Measurements from ENCODE around the gene VAT1L.

The VAT1L gene

GRCh38 chr16:77805398-77805797 is 17.0 kb downstream of the VAT1L start:
- no peak for DNase-seq (ENCODE audit: low read depth)
- no peak for TF ChIP-seq CTCF (conservative IDR thresholded peaks at IDR 0.05; ENCODE audit: low read depth, low read length)
- no peak overlapping the region for H3K4me3 ChIP-seq (ENCODE audit: low read depth, low read length)

- TF ChIP-seq CTCF (conservative IDR thresholded peaks at IDR 0.05; ENCODE audit: low read depth, low read length) = no peak
- DNase-seq (ENCODE audit: low read depth) = no peak
- H3K4me3 ChIP-seq (ENCODE audit: low read depth, low read length) = no peak overlapping the region
Observed at GRCh38 chr16:77807021-77807420, 18.7 kb downstream of the VAT1L start.

GRCh38 chr16:77812856-77813500 is 24.6 kb downstream of the VAT1L start:
- no peak overlapping the region for H3K4me3 ChIP-seq (ENCODE audit: low read depth, low read length)
- DNase-seq (ENCODE audit: low read depth) = no peak
- TF ChIP-seq CTCF (conservative IDR thresholded peaks at IDR 0.05; ENCODE audit: low read depth, low read length) = no peak

DNA sequence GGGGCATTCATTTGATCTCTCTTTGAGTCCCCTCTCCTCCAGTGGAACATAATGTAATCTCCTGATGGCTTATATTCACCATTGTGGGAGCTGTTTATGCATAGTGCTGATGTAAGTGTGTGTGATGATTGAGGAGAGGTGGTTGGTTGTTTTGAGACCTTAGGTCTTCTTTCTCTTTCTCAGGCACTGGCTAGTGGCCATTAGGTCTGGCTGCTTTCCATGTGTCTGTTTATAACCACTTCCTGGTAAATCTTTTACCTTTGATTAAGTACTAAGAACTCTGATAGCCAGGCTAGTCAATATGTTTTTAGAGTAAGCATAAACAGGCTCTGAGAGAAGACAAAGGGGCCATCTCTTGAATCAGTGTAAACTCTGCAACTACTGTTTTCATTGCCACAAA is 27.9 kb downstream of the VAT1L start:
- no peak overlapping the region for H3K4me3 ChIP-seq (ENCODE audit: low read depth, low read length)

DNA sequence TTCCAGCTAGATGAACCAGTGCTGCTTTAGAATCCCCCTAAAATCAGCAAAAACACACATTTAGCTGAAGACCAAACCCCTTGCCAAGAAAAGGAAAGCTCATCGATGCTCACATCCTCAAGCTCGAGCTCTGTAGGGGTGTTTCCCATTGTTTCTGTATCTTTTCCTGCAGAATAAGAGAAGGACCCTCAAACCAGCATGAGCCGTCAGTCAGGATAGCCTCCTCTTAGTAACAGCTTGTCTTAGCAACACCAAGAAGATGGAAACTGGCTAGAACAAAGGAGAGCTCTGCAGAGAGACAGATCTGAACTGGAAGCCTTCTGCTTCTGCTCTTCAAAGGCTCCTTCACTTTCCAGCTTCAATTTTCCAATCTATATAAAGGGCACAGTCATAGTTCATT is 32.0 kb downstream of the VAT1L start:
- DNase-seq (ENCODE audit: low read depth) = no peak
- no peak for TF ChIP-seq CTCF (conservative IDR thresholded peaks at IDR 0.05; ENCODE audit: low read depth, low read length)
- no peak overlapping the region for H3K4me3 ChIP-seq (ENCODE audit: low read depth, low read length)

More for the DNA sequence above, 27.9 kb downstream of the VAT1L start:
- no peak for TF ChIP-seq CTCF (conservative IDR thresholded peaks at IDR 0.05; ENCODE audit: low read depth, low read length)
- DNase-seq (ENCODE audit: low read depth) = peak; percentile 67

GRCh38 chr16:77822661-77823060 is 34.3 kb downstream of the VAT1L start:
- DNase-seq (ENCODE audit: low read depth) = no peak
- no peak for TF ChIP-seq CTCF (conservative IDR thresholded peaks at IDR 0.05; ENCODE audit: low read depth, low read length)

DNA sequence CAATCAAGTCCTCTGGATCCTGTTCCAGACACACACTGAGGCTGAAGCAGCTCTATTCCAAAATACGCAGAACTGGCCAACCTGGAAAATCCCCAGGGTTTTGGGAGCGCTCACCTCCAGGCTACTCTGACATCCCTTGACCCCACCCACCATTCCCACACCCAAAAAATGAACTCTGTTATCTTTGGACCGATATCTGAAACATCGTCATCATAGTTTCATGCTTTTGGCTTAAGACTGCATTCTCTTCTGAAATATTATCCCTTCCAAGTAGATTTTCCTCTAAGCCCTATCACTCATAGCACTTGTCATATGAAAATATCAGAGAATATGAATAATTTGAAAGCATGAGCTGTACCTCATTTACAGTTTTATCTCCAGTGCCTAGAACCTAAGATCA is 34.7 kb downstream of the VAT1L start:
- no peak for DNase-seq (ENCODE audit: low read depth)
- TF ChIP-seq CTCF (conservative IDR thresholded peaks at IDR 0.05; ENCODE audit: low read depth, low read length) = no peak

More at GRCh38 chr16:77822661-77823060, 34.3 kb downstream of the VAT1L start:
- no peak overlapping the region for H3K4me3 ChIP-seq (ENCODE audit: low read depth, low read length)

More for the DNA sequence above, 34.7 kb downstream of the VAT1L start:
- H3K4me3 ChIP-seq (ENCODE audit: low read depth, low read length) = no peak overlapping the region

Data from choroid plexus epithelial cell (primary cell).